Measurements from ENCODE around the gene FAM151B. TPM values are rescaled to one million over a fixed set of nuclear protein-coding genes. Genes with fewer than 3 reads are reported as not detected.

The FAM151B gene
- total and polyA plus RNA-seq, 2 donors from 2014 or later, result 1.8 to 3.8 TPM

DNA sequence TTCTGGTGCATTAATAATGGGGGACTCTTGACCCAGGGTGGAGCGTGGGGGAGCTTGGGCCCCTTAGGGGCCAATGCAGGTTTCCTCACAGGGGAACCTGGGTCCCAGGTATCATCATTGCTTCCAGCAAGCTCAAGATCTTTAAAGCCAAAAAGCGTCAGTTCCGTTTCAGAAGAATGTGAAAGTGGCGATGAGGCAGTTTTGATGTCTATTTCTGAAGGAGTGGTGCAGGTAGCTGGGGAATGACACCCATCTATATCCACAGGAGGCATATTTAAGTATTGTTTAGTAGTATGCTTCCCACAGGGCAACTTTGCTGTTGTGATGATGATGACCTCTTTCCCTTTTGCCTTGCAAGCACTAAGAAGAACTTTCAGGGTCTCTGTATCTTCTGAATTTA lies 71.3 kb downstream of the FAM151B start:
- intact Hi-C loops (cut with DNase I), result no loop called here
- no peaks in the 10 kb centered on the region for H3K27me3 ChIP-seq (ENCODE audit: control insufficient read depth, insufficient read depth, low read length)
- H3K4me1 ChIP-seq (ENCODE audit: control insufficient read depth in 2 of 3, insufficient read depth in 2 of 3, low read depth in 1 of 3, low read length in 3 of 3), result no peaks in the 10 kb centered on the region
- no peak for FAIRE-seq
- no peaks in the 10 kb centered on the region for H3K9me3 ChIP-seq (ENCODE audit: control insufficient read depth in 2 of 3, insufficient read depth in 1 of 3, low read length in 3 of 3)
- H3K9ac ChIP-seq (ENCODE audit: low read length in 3 of 3), result no peak overlapping the region
- H3K36me3 ChIP-seq (ENCODE audit: control insufficient read depth in 2 of 3, insufficient read depth in 3 of 3, low read length in 3 of 3), result no peaks in the 10 kb centered on the region
- TF ChIP-seq, protein P1, sequence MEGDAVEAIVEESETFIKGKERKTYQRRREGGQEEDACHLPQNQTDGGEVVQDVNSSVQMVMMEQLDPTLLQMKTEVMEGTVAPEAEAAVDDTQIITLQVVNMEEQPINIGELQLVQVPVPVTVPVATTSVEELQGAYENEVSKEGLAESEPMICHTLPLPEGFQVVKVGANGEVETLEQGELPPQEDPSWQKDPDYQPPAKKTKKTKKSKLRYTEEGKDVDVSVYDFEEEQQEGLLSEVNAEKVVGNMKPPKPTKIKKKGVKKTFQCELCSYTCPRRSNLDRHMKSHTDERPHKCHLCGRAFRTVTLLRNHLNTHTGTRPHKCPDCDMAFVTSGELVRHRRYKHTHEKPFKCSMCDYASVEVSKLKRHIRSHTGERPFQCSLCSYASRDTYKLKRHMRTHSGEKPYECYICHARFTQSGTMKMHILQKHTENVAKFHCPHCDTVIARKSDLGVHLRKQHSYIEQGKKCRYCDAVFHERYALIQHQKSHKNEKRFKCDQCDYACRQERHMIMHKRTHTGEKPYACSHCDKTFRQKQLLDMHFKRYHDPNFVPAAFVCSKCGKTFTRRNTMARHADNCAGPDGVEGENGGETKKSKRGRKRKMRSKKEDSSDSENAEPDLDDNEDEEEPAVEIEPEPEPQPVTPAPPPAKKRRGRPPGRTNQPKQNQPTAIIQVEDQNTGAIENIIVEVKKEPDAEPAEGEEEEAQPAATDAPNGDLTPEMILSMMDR (IDR thresholded peaks at IDR 0.05; ENCODE audit: borderline replicate concordance, extremely low read depth, insufficient read depth), result no peak
- H3K27ac ChIP-seq (ENCODE audit: low read depth in 2 of 2, low read length in 2 of 2), result no peak overlapping the region
- H3K4me3 ChIP-seq (ENCODE audit: low read length in 3 of 3), result no peak overlapping the region
- DNase-seq, result no peak

DNA sequence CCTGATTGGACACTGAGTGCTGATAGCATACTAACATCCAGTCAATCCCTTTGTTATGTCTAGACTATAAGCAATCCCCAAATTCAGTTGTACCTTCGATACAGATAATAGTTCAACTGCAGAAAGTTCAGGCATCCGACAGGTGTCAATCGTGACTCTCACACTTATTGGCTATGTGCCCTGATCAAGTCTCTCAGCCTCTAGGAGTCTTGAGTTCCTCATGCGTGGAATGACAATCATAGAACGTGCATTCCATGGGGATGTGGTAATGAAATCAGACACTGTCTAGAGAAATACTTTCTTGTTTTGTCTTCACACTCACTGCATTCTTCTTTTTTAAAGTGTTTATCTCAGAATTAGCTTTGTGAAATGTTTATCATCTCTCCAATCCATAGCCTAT lies 77.4 kb downstream of the FAM151B start:
- Histone ChIP-seq H3K9me3 (ENCODE audit: control insufficient read depth in 2 of 3, insufficient read depth in 1 of 3, low read length in 3 of 3) (no peaks in the 10 kb centered on the region), H3K4me1 (ENCODE audit: control insufficient read depth in 2 of 3, insufficient read depth in 2 of 3, low read depth in 1 of 3, low read length in 3 of 3) (peaks cover 0 to 3% (median 0%) of the 10 kb centered on the region in 3 donors), H3K9ac (ENCODE audit: low read length in 3 of 3) (no peak overlapping the region), H3K27ac (ENCODE audit: low read depth in 2 of 2, low read length in 2 of 2) (no peak overlapping the region), H3K4me3 (ENCODE audit: low read length in 3 of 3) (no peak overlapping the region), H3K36me3 (ENCODE audit: control insufficient read depth in 2 of 3, insufficient read depth in 3 of 3, low read length in 3 of 3) (no peaks in the 10 kb centered on the region), H3K27me3 (ENCODE audit: control insufficient read depth, insufficient read depth, low read length) (peaks cover 4% of the 10 kb centered on the region)
- TF ChIP-seq, protein P1 (IDR thresholded peaks at IDR 0.05; ENCODE audit: borderline replicate concordance, extremely low read depth, insufficient read depth), result no peak
- no peak for FAIRE-seq
- intact Hi-C loops (cut with DNase I), result no loop called here
- peak in 1 of 5 donors; percentile 15 for DNase-seq

DNA sequence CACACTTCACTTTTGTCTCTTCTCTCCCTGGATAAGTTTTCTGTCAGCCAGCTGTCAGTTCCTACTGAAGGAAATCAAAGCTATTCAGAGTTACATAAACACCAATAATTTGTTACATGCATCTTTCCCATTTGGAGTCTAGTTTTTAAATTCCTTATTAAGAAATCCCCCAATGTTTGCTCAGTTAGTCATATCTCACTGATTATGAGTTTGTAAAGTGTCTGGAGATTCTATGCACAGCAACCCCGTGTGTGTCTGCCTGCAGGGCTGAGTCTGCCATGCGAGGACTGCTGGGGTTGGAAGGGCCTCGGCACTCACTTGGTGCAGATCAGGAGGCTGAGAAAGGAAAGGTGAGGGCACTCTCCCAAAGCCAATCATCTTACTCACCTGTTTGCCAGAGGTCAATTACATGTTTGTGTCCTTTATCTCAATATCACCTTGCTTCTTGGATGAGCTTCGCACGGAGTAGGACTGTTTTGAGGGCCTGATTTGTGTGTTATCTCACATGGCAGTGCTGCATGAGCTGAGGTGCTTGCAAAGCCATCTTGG lies 78.9 kb downstream of the FAM151B start:
- Histone ChIP-seq H3K9me3 (ENCODE audit: control insufficient read depth in 2 of 3, insufficient read depth in 1 of 3, low read length in 3 of 3) (no peaks in the 10 kb centered on the region), H3K36me3 (ENCODE audit: control insufficient read depth in 2 of 3, insufficient read depth in 3 of 3, low read length in 3 of 3) (no peaks in the 10 kb centered on the region), H3K27me3 (ENCODE audit: control insufficient read depth, insufficient read depth, low read length) (peaks cover 9% of the 10 kb centered on the region), H3K4me1 (ENCODE audit: control insufficient read depth in 2 of 3, insufficient read depth in 2 of 3, low read depth in 1 of 3, low read length in 3 of 3) (peaks cover 0 to 5% (median 0%) of the 10 kb centered on the region in 3 donors), H3K9ac (ENCODE audit: low read length in 3 of 3) (no peak overlapping the region), H3K27ac (ENCODE audit: low read depth in 2 of 2, low read length in 2 of 2) (no peak overlapping the region), H3K4me3 (ENCODE audit: low read length in 3 of 3) (no peak overlapping the region)
- TF ChIP-seq, protein P1 (IDR thresholded peaks at IDR 0.05; ENCODE audit: borderline replicate concordance, extremely low read depth, insufficient read depth), result no peak
- FAIRE-seq (no peak), DNase-seq (no peak)
- intact Hi-C loops (cut with DNase I), result no loop called here

DNA sequence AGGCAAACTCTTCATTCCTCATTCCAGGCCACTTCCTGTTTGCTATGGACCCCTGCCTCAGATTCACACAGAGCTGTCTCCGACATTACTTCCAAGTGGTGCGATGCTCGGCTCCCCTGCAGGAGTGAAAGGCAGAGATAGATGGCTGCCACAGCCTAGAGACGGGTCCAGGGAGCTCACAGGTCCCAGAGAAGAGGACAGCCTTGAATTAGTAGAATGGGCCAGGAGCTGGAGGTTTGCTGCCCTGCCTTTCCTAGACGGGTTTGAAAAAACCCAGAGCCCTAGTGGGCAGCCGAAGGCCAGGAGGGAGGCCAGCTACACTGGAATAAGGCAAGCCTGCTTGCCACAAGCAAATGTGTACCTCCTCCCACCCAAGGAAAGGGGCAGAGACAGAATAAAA lies 80.4 kb downstream of the FAM151B start:
- H3K36me3 ChIP-seq (ENCODE audit: control insufficient read depth in 2 of 3, insufficient read depth in 3 of 3, low read length in 3 of 3), result no peaks in the 10 kb centered on the region
- FAIRE-seq (no peak), DNase-seq (no peak)
- TF ChIP-seq, protein P1 (IDR thresholded peaks at IDR 0.05; ENCODE audit: borderline replicate concordance, extremely low read depth, insufficient read depth), result no peak
- H3K4me1 ChIP-seq (ENCODE audit: control insufficient read depth in 2 of 3, insufficient read depth in 2 of 3, low read depth in 1 of 3, low read length in 3 of 3), result peaks cover 0 to 5% (median 0%) of the 10 kb centered on the region in 3 donors
- intact Hi-C loops (cut with DNase I), result no loop called here
- no peaks in the 10 kb centered on the region for H3K9me3 ChIP-seq (ENCODE audit: control insufficient read depth in 2 of 3, insufficient read depth in 1 of 3, low read length in 3 of 3)
- H3K27me3 ChIP-seq (ENCODE audit: control insufficient read depth, insufficient read depth, low read length), result peaks cover 9% of the 10 kb centered on the region
- H3K4me3 ChIP-seq (ENCODE audit: low read length in 3 of 3), result no peak overlapping the region
- no peak overlapping the region for H3K9ac ChIP-seq (ENCODE audit: low read length in 3 of 3)
- H3K27ac ChIP-seq (ENCODE audit: low read depth in 2 of 2, low read length in 2 of 2), result no peak overlapping the region
